Measurements from ENCODE around the gene KCNH3.

Gene KCNH3

GRCh38 chr12:49549735-49550692 is 11.2 kb downstream of the KCNH3 start:
- DNase-seq (ENCODE audit: low read depth in 2 of 2), result no peak
- no peak overlapping the region for H3K4me3 ChIP-seq (replicated peaks in 1 of 2; ENCODE audit: low read depth in 2 of 2, low read length in 2 of 2)
- TF ChIP-seq CTCF (IDR thresholded peaks at IDR 0.05; ENCODE audit: low read depth, low read length), result no peak

- no peak for DNase-seq (ENCODE audit: low read depth in 2 of 2)
- no peak overlapping the region for H3K4me3 ChIP-seq (replicated peaks in 1 of 2; ENCODE audit: low read depth in 2 of 2, low read length in 2 of 2)
- TF ChIP-seq CTCF (IDR thresholded peaks at IDR 0.05; ENCODE audit: low read depth, low read length), result no peak
These were observed 11.9 kb downstream of the KCNH3 start for GRCh38 chr12:49550693-49551252.

GRCh38 chr12:49552014-49552413 is 13.2 kb downstream of the KCNH3 start:
- H3K4me3 ChIP-seq (replicated peaks in 1 of 2; ENCODE audit: low read depth in 2 of 2, low read length in 2 of 2), result no peak overlapping the region
- TF ChIP-seq CTCF (IDR thresholded peaks at IDR 0.05; ENCODE audit: low read depth, low read length), result no peak
- peak in 1 of 2 donors; percentile 56 for DNase-seq (ENCODE audit: low read depth in 2 of 2)

- no peak for DNase-seq (ENCODE audit: low read depth in 2 of 2)
- TF ChIP-seq CTCF (IDR thresholded peaks at IDR 0.05; ENCODE audit: low read depth, low read length), result no peak
- no peak overlapping the region for H3K4me3 ChIP-seq (replicated peaks in 1 of 2; ENCODE audit: low read depth in 2 of 2, low read length in 2 of 2)
These were observed 13.6 kb downstream of the KCNH3 start for GRCh38 chr12:49552425-49552824.

- DNase-seq (ENCODE audit: low read depth in 2 of 2), result no peak
- no peak overlapping the region for H3K4me3 ChIP-seq (replicated peaks in 1 of 2; ENCODE audit: low read depth in 2 of 2, low read length in 2 of 2)
- no peak for TF ChIP-seq CTCF (IDR thresholded peaks at IDR 0.05; ENCODE audit: low read depth, low read length)
These were observed 14.1 kb downstream of the KCNH3 start for GRCh38 chr12:49552899-49553298.

- peak; percentile 40 for TF ChIP-seq CTCF (IDR thresholded peaks at IDR 0.05; ENCODE audit: low read depth, low read length)
- peak; percentile 29 to 33 for DNase-seq (ENCODE audit: low read depth in 2 of 2)
- no peak overlapping the region for H3K4me3 ChIP-seq (replicated peaks in 1 of 2; ENCODE audit: low read depth in 2 of 2, low read length in 2 of 2)
These were observed 14.8 kb downstream of the KCNH3 start for GRCh38 chr12:49553512-49554088.

All from cardiac fibroblast (primary cell).